ES-I3 (cell line): Measurements from ENCODE around the gene NCOA3.
"Not testable (repeated sequence)": the region's sequence is repeated elsewhere in the genome, so short reads cannot be mapped to it uniquely, and the experiment has no call there.

Source experiments
- H3K36me3 ChIP-seq: 2 replicates; pipeline ENCODE4 v1.6.1; 2013; ENCODE audit warnings: mild to moderate bottlenecking, low read length, control low read depth, moderate library complexity; ENCODE audit not compliant: insufficient read depth
- H3K4me1 ChIP-seq: 2 replicates; pipeline ENCODE4 v1.6.1; 2013; ENCODE audit warnings: mild to moderate bottlenecking, control low read depth, low read length; ENCODE audit not compliant: insufficient read depth
- H3K9ac ChIP-seq: 2 replicates; pipeline ENCODE4 v1.6.1; 2013; ENCODE audit warnings: low read depth, mild to moderate bottlenecking, low read length, moderate library complexity
- H3K9me3 ChIP-seq: 2 replicates; pipeline ENCODE4 v1.6.1; 2013; ENCODE audit warnings: mild to moderate bottlenecking, low read length, moderate library complexity; ENCODE audit not compliant: control insufficient read depth, insufficient read depth

NCOA3 gene

GRCh38 chr20:47484303-47484702, 17.4 kb upstream of the NCOA3 start:
- Histone ChIP-seq H3K4me1 (no peaks in the 10 kb centered on the region), H3K9me3 (no peaks in the 10 kb centered on the region), H3K36me3 (no peaks in the 10 kb centered on the region), H3K9ac (no peak overlapping the region)

GRCh38 chr20:47487175-47487917, 14.3 kb upstream of the NCOA3 start:
- no peaks in the 10 kb centered on the region for H3K4me1 ChIP-seq
- no peak overlapping the region for H3K9ac ChIP-seq

GRCh38 chr20:47489448-47489872, 12.2 kb upstream of the NCOA3 start:
- Histone ChIP-seq H3K9ac (no peak overlapping the region), H3K9me3 (no peaks in the 10 kb centered on the region), H3K36me3 (no peaks in the 10 kb centered on the region), H3K4me1 (peaks cover 8% of the 10 kb centered on the region; the same call in 1 of the 2 replicates)

More at GRCh38 chr20:47487175-47487917, 14.3 kb upstream of the NCOA3 start:
- H3K9me3 ChIP-seq: no peaks in the 10 kb centered on the region
- H3K36me3 ChIP-seq: no peaks in the 10 kb centered on the region

GRCh38 chr20:47490795-47491194, 10.9 kb upstream of the NCOA3 start:
- no peaks in the 10 kb centered on the region for H3K9me3 ChIP-seq
- no peak overlapping the region for H3K9ac ChIP-seq
- H3K4me1 ChIP-seq: peaks cover 8% of the 10 kb centered on the region; the same call in 1 of the 2 replicates
- no peaks in the 10 kb centered on the region for H3K36me3 ChIP-seq

DNA sequence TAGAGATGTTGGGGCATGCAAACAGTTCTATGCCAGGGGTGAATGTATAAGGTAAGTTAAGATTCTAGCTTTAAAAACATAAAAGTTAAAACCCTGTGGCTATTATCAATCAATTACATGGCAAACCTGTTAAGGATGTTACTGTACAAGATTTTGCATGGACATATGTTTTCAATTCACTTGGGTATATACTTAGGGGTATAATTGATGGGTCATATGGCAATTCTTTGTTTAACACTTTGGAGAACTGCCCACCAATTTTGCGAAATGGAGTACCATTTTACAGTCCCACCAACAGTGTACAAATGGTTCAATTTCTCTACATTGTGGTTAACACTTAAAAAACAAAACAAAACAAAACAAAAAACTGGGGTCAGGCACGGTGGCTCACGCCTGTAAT, 9.4 kb upstream of the NCOA3 start:
- Histone ChIP-seq H3K4me1 (peaks cover 8% of the 10 kb centered on the region; the same call in 1 of the 2 replicates), H3K9ac (no peak overlapping the region), H3K36me3 (no peaks in the 10 kb centered on the region), H3K9me3 (no peaks in the 10 kb centered on the region)

- Histone ChIP-seq H3K9me3 (no peaks in the 10 kb centered on the region), H3K36me3 (no peaks in the 10 kb centered on the region), H3K4me1 (peaks cover 8% of the 10 kb centered on the region; the same call in 1 of the 2 replicates), H3K9ac (no peak overlapping the region)
Observed at GRCh38 chr20:47493175-47493962, 8.3 kb upstream of the NCOA3 start.

DNA sequence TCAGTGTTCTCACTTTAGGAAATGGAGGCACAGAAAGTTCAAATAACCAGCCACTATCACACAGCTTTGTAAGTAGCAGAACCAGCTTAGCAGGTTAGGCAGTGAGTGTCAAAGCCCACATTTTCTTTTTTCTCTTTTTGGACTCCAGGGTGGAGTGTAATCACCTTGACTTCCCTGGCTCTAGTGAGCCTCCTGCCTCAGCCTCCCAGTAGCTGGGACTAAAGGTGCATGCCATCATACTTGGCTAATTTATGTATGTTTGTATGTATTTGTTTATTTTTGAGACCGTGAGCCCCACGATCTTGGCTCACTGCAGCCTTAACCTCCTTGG, 7.8 kb upstream of the NCOA3 start:
- Histone ChIP-seq H3K9ac (no peak overlapping the region), H3K9me3 (no peaks in the 10 kb centered on the region), H3K4me1 (peaks cover 8% of the 10 kb centered on the region; the same call in 1 of the 2 replicates), H3K36me3 (no peaks in the 10 kb centered on the region)

GRCh38 chr20:47494606-47495005, 7.1 kb upstream of the NCOA3 start:
- H3K9me3 ChIP-seq, H3K4me1 ChIP-seq, H3K36me3 ChIP-seq, H3K9ac ChIP-seq: not testable (repeated sequence)

DNA sequence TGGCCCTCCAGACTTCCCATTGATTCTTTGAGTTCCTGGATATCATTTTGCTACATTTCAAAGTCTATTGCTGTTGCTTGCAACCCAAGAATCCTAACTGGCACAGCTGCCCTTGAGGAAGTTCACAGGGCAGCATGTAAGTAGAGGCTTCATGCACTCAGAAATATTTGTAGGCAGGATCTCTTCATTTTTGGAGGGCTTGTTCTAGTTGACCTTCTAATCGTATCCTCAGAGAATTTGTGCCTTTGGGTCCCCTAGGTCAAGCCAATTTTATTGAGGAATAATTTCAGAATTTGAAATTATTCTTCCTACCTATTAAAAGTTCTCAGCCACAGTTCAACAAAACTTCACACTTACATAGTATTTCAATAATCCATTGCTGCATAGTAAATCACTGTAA, 5.6 kb upstream of the NCOA3 start:
- peaks cover 15% of the 10 kb centered on the region for H3K4me1 ChIP-seq
- H3K9ac ChIP-seq: no peak overlapping the region
- H3K36me3 ChIP-seq: no peaks in the 10 kb centered on the region
- H3K9me3 ChIP-seq: no peaks in the 10 kb centered on the region

- Histone ChIP-seq H3K4me1 (peaks cover 15% of the 10 kb centered on the region), H3K9me3 (no peaks in the 10 kb centered on the region), H3K36me3 (no peaks in the 10 kb centered on the region), H3K9ac (no peak overlapping the region)
Observed at GRCh38 chr20:47498606-47499005, 3.1 kb upstream of the NCOA3 start.

DNA sequence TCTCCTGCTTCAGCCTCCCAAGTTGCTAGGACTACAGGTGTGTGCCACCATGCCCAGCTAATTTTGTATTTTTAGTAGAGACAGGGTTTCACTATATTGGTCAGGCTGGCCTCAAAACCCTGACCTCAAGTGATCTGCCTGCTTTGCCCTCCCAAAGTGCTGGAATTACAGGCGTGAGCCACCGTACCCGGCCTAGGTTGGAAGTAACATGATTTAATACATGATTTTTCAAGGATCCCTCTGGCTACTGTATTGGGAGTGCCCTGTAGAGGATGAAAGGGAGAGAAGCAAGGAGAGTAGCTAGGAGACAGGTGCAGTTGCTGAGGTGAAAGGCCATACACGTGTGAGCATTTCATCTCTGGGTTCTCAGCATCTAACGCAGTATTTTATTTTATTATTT, 2.6 kb upstream of the NCOA3 start:
- Histone ChIP-seq H3K9me3 (no peaks in the 10 kb centered on the region), H3K9ac (no peak overlapping the region), H3K4me1 (peaks cover 14% of the 10 kb centered on the region), H3K36me3 (no peaks in the 10 kb centered on the region)

DNA sequence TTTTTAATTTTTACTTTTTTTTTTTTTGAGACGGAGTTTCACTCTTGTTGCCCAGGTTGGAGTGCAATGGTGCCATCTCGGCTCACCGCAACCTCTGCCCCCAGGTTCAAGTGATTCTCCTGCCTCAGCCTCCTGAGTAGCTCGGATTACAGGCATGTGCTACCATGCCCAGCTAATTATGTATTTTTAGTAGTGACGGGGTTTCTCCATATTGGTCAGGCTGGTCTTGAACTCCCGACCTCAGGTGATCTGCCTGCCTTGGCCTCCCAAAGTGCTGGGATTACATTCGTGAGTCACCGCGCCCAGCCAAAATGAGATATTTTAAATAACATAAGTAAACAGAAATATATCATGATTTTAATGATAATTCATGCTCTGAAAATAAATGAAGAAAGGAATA, 1.6 kb upstream of the NCOA3 start:
- not testable (repeated sequence) for H3K36me3 ChIP-seq, H3K9me3 ChIP-seq, H3K9ac ChIP-seq
- H3K4me1 ChIP-seq: peaks cover 14% of the 10 kb centered on the region

DNA sequence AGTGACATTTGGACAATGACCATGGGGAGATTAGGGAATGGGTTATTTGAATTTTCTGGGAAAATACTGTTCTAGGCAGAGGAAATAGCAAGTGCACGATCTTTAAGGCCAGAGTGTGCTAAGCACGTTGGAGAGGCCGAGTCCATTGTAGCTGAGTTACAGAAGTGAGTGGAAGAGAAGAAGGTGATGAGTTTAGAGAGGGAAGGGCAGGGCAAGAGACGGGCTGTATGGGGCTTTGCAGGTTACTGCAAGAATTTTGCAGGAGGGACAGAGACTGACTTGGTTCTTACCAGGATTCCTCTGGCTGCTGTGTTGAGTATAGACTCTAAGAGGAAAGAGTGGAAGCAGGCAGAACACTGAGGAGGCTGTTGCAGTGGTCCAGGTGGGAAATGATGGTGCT, 1.1 kb upstream of the NCOA3 start:
- no peaks in the 10 kb centered on the region for H3K36me3 ChIP-seq
- H3K9ac ChIP-seq: no peak overlapping the region
- peaks cover 14% of the 10 kb centered on the region for H3K4me1 ChIP-seq
- no peaks in the 10 kb centered on the region for H3K9me3 ChIP-seq

- no peaks in the 10 kb centered on the region for H3K36me3 ChIP-seq
Observed at GRCh38 chr20:47501116-47501481, 588 bp upstream of the NCOA3 start.

More at GRCh38 chr20:47501116-47501481, 588 bp upstream of the NCOA3 start:
- Histone ChIP-seq H3K9me3 (no peaks in the 10 kb centered on the region), H3K4me1 (peaks cover 16% of the 10 kb centered on the region), H3K9ac (peak overlapping the region; percentile 68)
